IMR-90 (cell line): ENCODE data around the gene ZNF443.
"Not testable (repeated sequence)": the region's sequence is repeated elsewhere in the genome, so short reads cannot be mapped to it uniquely, and the experiment has no call there.

Source experiments
- BHLHE40 ChIP-seq: fragments of 150-350 bp; IDR thresholded peaks from 2 replicates; pipeline ENCODE4 v1.6.1; 2016; ENCODE audit warnings: mild to moderate bottlenecking, low read depth, low read length
- CEBPB ChIP-seq: IDR thresholded peaks from 2 replicates; pipeline ENCODE4 v1.6.1; 2012; ENCODE audit warnings: low read depth, low read length, improper control_type of control experiment
- CTCF ChIP-seq: conservative IDR thresholded peaks from 2 replicates; pipeline ENCODE4 v1.5.1; 2012; ENCODE audit warnings: mild to moderate bottlenecking, low read depth, low read length, improper control_type of control experiment
- ELK1 ChIP-seq: fragments of 150-350 bp; IDR thresholded peaks from 2 replicates; pipeline ENCODE4 v1.6.1; 2016; ENCODE audit warnings: low read depth, mild to moderate bottlenecking, low read length, moderate library complexity, borderline replicate concordance
- FOS ChIP-seq: fragments of 150-350 bp; IDR thresholded peaks from 2 replicates; pipeline ENCODE4 v1.6.1; 2016; ENCODE audit warnings: low read depth, low read length
- MAFK ChIP-seq: IDR thresholded peaks from 2 replicates; pipeline ENCODE4 v1.6.1; 2012; ENCODE audit warnings: low read depth, low read length, improper control_type of control experiment
- MAZ ChIP-seq: IDR thresholded peaks from 2 replicates; pipeline ENCODE4 v1.6.1; 2012; ENCODE audit warnings: low read depth, mild to moderate bottlenecking, low read length, improper control_type of control experiment, moderate library complexity, borderline replicate concordance
- MXI1 ChIP-seq: IDR thresholded peaks from 2 replicates; pipeline ENCODE4 v1.6.1; 2012; ENCODE audit warnings: low read depth, mild to moderate bottlenecking, low read length, moderate library complexity, borderline replicate concordance
- POLR2A ChIP-seq: IDR thresholded peaks from 2 replicates; pipeline ENCODE4 v1.6.1; 2012; ENCODE audit warnings: mild to moderate bottlenecking, low read depth, low read length
- RAD21 ChIP-seq: IDR thresholded peaks from 2 replicates; pipeline ENCODE4 v1.6.1; 2012; ENCODE audit warnings: low read length, improper control_type of control experiment
- RCOR1 ChIP-seq: IDR thresholded peaks from 2 replicates; pipeline ENCODE4 v1.6.1; 2012; ENCODE audit warnings: mild to moderate bottlenecking, low read length, improper control_type of control experiment; ENCODE audit not compliant: insufficient replicate concordance
- RFX5 ChIP-seq: IDR thresholded peaks from 2 replicates; pipeline ENCODE4 v1.8.0; 2012; ENCODE audit warnings: low read depth, mild to moderate bottlenecking, low read length, moderate library complexity
- SMC3 ChIP-seq: fragments of 150-350 bp; IDR thresholded peaks from 2 replicates; pipeline ENCODE4 v1.6.1; 2016; ENCODE audit warnings: low read depth, mild to moderate bottlenecking, antibody characterized with exemption, low read length, moderate library complexity
- USF2 ChIP-seq: fragments of 150-350 bp; IDR thresholded peaks from 2 replicates; pipeline ENCODE4 v1.6.1; 2017; ENCODE audit warnings: mild to moderate bottlenecking, antibody characterized with exemption, low read length, low read depth

- TF ChIP-seq CTCF, RFX5, POLR2A, SMC3, MXI1, RAD21, MAFK, RCOR1, FOS, BHLHE40, USF2, CEBPB, MAZ, ELK1: not testable (repeated sequence)
Measured at GRCh38 chr19:12399901-12400632, 40.8 kb downstream of the ZNF443 start.
